SK-N-DZ (cell line): Measurements from ENCODE around the gene CLTCL1.

Experiments
- DNase-seq: peaks from one replicate; pipeline ENCODE4 v3.0.0-alpha.2; 2015; ENCODE audit warnings: low spot score

The CLTCL1 gene

GRCh38 chr22:19151329-19152191 is 140.0 kb downstream of the CLTCL1 start:
- DNase-seq: no peak

- no peak for DNase-seq
These were observed 140.8 kb downstream of the CLTCL1 start for GRCh38 chr22:19150482-19151328.

DNA sequence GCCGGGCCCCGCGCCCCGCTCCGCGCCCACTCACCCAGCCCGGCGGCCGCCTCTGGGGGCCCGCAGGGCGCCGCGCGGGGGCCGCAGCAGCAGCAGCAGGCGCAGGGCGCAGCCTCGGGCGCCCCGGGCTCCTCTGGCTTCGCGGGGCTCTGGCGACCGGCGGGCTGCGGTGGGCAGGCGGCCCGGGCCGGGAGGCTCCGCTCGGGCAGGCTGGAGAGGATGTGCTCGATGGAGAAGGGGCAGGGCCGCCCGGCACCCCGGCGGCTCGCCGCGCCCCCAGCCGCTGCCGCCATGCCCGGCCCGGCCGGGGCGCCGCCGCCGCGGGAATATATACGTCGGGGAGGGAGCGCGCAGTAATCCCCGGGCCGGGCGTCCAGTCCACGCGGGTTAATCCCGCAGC is 141.5 kb downstream of the CLTCL1 start, which contains the start of gene GSC2:
TSS of gene GSC2 (minus strand) at position 302 of the 400 bp plus-strand sequence. CDS start at position 293, 9 bp downstream.
- DNase-seq: no peak

- DNase-seq: no peak
These were observed 142.3 kb downstream of the CLTCL1 start for GRCh38 chr22:19149047-19149883.

DNA sequence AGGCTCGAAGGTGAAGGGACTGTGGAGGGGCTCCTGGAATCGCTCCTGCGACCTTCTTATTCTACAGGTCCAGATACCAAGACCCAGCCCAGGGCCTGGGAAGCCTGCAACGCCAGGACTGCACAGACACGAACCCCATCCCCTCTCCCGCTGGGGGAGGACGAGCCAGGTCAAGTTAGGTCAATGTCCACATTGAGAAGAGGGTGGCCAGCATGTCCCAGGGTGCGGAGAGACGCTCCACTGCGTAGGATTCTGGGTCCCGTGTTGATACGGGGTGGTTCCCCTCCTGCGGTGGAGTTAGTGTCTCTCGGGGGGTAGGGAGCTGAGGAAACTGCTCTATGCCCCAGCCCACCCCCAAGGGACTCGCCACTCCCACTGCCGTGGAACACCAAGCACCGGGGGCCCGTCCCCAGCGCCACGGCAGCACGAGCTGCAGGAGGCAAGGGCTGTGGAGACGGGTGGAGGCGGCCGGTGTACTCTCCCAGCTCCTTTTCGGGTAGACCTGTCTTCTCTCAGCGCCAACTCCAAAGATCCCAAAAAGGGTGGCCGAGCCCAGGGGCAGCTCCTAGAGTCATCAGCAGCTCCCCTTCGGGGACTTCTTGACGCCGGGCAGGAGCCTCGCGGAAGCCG is 143.0 kb downstream of the CLTCL1 start:
- DNase-seq: no peak

- no peak for DNase-seq
These were observed 144.2 kb downstream of the CLTCL1 start for GRCh38 chr22:19147195-19147780.

GRCh38 chr22:19146215-19146968 is 145.1 kb downstream of the CLTCL1 start:
- DNase-seq: no peak

GRCh38 chr22:19143967-19144400 is 147.5 kb downstream of the CLTCL1 start:
- no peak for DNase-seq

DNA sequence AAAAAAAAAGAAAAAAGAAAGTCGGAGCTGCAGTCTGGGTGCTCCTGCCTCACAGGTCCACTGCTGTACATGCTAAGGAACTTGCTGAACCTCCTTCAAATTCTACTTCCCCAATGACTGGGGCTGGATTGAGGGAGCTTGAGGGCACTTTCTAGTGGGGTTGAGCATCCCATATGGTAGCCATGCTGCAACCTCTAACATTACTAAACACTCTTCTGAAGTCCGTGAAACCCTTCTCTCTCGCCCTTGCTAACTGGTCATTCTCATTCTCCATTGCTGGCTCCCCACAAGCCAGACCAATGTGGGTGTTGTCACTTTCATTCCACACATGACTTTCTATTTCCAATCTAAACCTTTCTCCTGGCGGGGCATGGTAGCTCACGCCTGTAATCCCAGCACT is 148.3 kb downstream of the CLTCL1 start:
- no peak for DNase-seq

- no peak for DNase-seq
These were observed 149.1 kb downstream of the CLTCL1 start for GRCh38 chr22:19142394-19142793.

DNA sequence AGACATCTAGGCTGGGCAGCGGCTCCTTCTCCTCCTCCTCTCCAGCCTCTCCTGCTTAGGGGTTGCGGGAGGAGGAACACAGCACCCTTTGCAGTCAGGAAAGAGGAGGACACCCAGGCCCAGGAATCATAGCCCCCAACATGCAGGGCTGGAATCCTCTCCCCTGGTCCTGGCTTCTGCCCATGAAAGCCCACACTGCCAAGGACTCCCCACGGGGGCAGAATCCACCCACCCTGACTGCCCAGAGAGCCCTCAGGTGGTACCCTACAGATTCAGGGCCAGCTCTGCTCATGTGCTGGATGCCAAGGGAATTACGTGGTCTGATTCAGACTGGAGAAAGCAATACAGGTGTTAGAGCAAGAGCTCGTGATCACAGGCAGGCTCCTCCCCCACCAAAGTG is 151.5 kb downstream of the CLTCL1 start:
- no peak for DNase-seq

- DNase-seq: no peak
These were observed 152.5 kb downstream of the CLTCL1 start for GRCh38 chr22:19139001-19139356.

DNA sequence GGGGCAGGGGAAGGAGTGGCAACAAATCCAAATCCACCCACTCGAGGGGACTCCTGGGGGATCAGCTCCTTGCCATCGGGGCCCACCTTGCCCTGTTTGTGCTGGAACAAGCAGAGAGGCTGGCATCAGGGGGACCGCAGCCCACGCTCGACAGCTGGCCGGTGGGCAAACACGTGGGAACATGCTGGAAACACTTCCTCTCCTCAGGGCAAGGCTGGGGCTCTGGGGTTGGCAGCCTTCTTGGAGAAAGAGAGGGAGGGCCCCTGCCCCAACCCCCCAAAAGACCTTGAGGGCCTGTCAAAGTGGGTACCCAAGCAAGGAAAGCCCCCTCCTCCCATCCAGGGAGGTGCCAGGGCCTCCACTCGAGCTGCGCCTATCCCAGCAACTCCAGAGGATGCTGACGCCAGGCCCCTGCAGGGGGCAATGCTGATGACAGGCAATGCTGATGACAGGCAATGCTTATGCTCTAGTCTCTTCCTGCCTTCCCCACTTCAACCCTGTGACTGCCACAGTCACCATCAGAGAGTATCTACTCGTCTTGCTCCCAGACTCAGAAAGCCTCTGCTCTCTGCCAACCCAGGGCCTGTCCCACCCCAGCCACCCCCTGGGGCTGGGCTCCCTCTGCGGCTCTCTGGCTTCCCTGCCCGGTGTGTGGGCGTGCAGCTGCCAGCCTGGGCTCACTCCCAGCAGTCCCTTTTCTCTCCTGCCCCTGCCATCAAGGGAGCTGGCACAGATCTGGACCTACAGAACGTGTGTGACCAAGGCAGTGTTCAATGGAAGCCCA is 153.1 kb downstream of the CLTCL1 start:
- DNase-seq: no peak

- no peak for DNase-seq
These were observed 153.9 kb downstream of the CLTCL1 start for GRCh38 chr22:19137384-19138216.

- DNase-seq: no peak
These were observed 154.6 kb downstream of the CLTCL1 start for GRCh38 chr22:19136915-19137314.

DNA sequence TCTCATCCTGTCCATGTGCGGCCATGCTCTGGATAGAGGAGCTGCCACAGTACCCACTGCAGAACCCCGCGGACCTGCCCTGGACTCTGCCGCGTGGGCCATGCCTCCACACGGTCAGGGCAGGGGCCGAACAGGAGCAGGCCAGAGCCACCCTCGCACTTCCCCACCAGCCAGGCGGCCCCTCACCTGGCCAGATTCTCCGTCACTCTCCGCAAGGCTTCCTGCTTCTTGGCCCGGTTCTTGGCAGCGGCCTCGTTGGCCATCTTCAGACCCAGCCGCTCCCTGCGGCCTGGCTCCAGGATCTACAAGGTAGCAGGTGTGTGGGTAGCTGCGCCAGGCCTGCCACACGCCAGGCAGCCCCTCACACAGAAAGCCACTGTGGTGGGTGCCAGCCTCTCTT is 156.6 kb downstream of the CLTCL1 start:
- DNase-seq: no peak

- no peak for DNase-seq
These were observed 157.2 kb downstream of the CLTCL1 start for GRCh38 chr22:19134176-19134831.

DNA sequence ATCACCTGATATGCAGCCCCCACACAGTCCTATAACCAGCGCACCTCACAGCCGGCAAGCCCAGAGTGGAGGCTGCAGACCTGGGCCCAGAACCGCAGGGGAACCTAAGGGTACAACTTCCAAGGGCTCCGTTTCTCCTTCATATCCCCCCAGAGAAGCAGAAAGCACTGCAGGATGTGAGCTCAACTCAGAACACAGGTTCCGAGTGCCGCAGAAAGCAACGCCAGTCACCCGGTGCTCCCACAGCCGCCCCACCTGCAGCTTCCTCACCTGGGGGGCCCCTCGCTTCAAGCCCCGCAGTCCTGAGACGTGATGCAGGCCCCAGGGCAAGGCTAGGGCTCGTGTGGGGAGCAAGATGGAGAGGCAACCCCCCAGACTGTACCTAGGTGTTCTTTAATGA is 158.0 kb downstream of the CLTCL1 start:
- no peak for DNase-seq
